Heart right ventricle (tissue), 16 donors: ENCODE results near the gene PPM1B. TPM values are rescaled to one million over a fixed set of nuclear protein-coding genes. Genes with fewer than 3 reads are reported as not detected.

Experiments used
- ATAC-seq, 8 donors: fragments of 200-7000 bp; cut with Tn5 transposase; one replicate each; pipeline ENCODE4 v1.9.1; 2020; ENCODE audit warnings: mild to moderate bottlenecking in 8 of 8, moderate library complexity in 8 of 8, moderate number of reproducible peaks in 1 of 8
- DNase-seq, 2 donors: peaks; one replicate each; pipeline ENCODE4 v3.0.0-alpha.2; 2020
- H3K27ac ChIP-seq, 10 donors: fragments of 200-600 bp; sonication (generic) in 2 of 10; one replicate each; pipeline versions ENCODE4 v1.5.0 to v1.8.0; 2020 to 2022; ENCODE audit warnings: mild to moderate bottlenecking in 3 of 10
- H3K27me3 ChIP-seq, 7 donors: fragments of 200-600 bp; one replicate each; pipeline ENCODE4 v1.8.0; 2021 to 2022; ENCODE audit warnings: mild to moderate bottlenecking in 2 of 7
- H3K36me3 ChIP-seq, 9 donors: fragments of 200-600 bp; sonication (generic) in 1 of 9; one replicate each; pipeline versions ENCODE4 v1.5.0 to v1.8.0; 2020 to 2022; ENCODE audit warnings: mild to moderate bottlenecking in 2 of 9
- H3K4me1 ChIP-seq, 9 donors: fragments of 200-600 bp; sonication (generic) in 1 of 9; one replicate each; pipeline versions ENCODE4 v1.5.0 to v1.8.0; 2020 to 2022; ENCODE audit warnings: mild to moderate bottlenecking in 4 of 9
- H3K4me3 ChIP-seq, 10 donors: fragments of 200-600 bp; sonication (generic) in 2 of 10; one replicate each; pipeline versions ENCODE4 v1.5.0 to v1.8.0; 2020 to 2022; ENCODE audit warnings: mild to moderate bottlenecking in 7 of 10, moderate library complexity in 2 of 10
- H3K9me3 ChIP-seq, 11 donors: fragments of 200-600 bp in 10 of 11; sonication (generic) in 2 of 11; one replicate each; pipeline versions ENCODE4 v1.5.0 to v1.8.0; 2013 to 2022; ENCODE audit warnings: mild to moderate bottlenecking in 2 of 11, control low read depth in 1 of 11, moderate library complexity in 1 of 11
- WGBS, 2 donors: extraction: QIAGEN DNeasy Blood & Tissue Kit; methylation state at CpG; one replicate each; pipeline ENCODE4 v1.1.7; 2013; ENCODE audit warnings: inconsistent platforms in 1 of 2; 5-methylcytosine and 5-hydroxymethylcytosine counted together
- intact Hi-C, 10 donors: fragments of 100-400 bp; cut with DNase I; formaldehyde crosslinking; loops; one replicate each; pipeline versions ENCODE4 v1.11.1 to v1.14.2; 2022
- polyA plus RNA-seq, 2 donors: library from polyadenylated mRNA; stranded (reverse); fragments of 200-250 nt; gene quantifications; one replicate each; pipeline ENCODE4 v1.2.3, GENCODE V29; 2013
- total RNA-seq, 10 donors: library from RNA; stranded (reverse); fragmentation: NEBNext Ultra II Directional in 3 of 10; extraction: Animal tissue kit (Norgen Biotek cat#: 25700) in 3 of 10; gene quantifications; one replicate each; pipeline versions ENCODE4 v1.2.1 to v1.2.4, GENCODE V29; 2021 to 2023
- TF ChIP-seq, protein P1 (sequence below), 9 donors: fragments of 200-600 bp; sonication (generic) in 2 of 9; IDR thresholded peaks; one replicate each; pipeline versions ENCODE4 v1.5.0 to v1.8.0; 2021 to 2022; ENCODE audit warnings: antibody characterized with exemption in 9 of 9, mild to moderate bottlenecking in 5 of 9, moderate library complexity in 1 of 9
- donor health status: Arrhythmogenic right ventricular cardiomyopathy.
- donor health status: ischemic (EF 13 %, LVEDD 7.1; RV severe dilation, severe dysfunction).
- donor health status: healthy with polysubstance abuse.
- donor health status: DM: no; HTN: yes; CAD: no.
- donor health status: DM: no; HTN: no; CAD: no.
- donor health status: ischemic (EF 25% LVEDD 6.9; RV normal size, moderate dysfunction).
- donor health status: ischemic (EF 25% LVEDD 5.7; RV mildly dilated, moderate dysfunction).
- donor health status: healthy.
- donor health status: DM: yes; HTN: yes; CAD: no.
- donor health status: Ischemic cardiomyopathy.
- donor health status: ischemic (EF 35%, LVEDD 5.7; RV mildly dilated, moderate dysfunction).
- donor health status: nonischemic (EF 11% LVEDD 7.7; RV severe dilation, severe dysfunction).
- donor health status: DM: yes; HTN: yes; CAD: no.
- donor health status: PGD.
- donor health status: ischemic (EF 29% LVEDD 5.4; RV normal size, mild dysfunction).
- donor health status: nonischemic (EF 23%, LVEDD 6.1; RV moderate dilation, normal function).

The PPM1B gene
- total and polyA plus RNA-seq, 12 donors, result 20.7 to 69.5 (median 55.2) TPM

DNA sequence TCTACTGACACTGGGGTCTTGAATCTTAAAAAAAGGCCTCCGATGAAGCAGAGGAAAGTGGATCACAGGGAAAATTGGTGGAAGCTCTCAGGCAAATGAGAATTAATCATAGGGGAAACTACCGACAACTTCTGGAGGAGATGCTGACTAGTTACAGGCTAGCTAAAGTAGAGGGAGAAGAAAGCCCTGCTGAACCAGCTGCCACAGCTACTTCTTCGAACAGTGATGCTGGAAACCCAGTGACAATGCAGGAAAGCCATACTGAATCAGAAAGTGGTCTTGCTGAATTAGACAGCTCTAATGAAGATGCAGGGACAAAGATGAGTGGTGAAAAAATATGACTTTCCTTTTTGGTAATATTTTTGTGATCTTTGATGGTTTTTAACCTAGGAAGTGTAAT, 61.7 kb downstream of the PPM1B start:
- Histone ChIP-seq H3K27ac (no peak overlapping the region), H3K27me3 (no peaks in the 10 kb centered on the region), H3K36me3 (peaks cover 0 to 43% (median 3%) of the 10 kb centered on the region in 9 donors), H3K4me1 (peaks cover 0 to 3% (median 0%) of the 10 kb centered on the region in 9 donors), H3K4me3 (no peak overlapping the region), H3K9me3 (no peaks in the 10 kb centered on the region)
- DNase-seq (no peak), ATAC-seq (no peak)
- 89 to 91% methylated on average over 3 of the region's 3 CpGs for WGBS, 2 donors
- intact Hi-C loops, result loop anchor here in 1 of 10 donors (10.0 kb wide), 1 partner anchor 146 kb away; no protein-coding TSS in a partner anchor
- TF ChIP-seq, protein P1, sequence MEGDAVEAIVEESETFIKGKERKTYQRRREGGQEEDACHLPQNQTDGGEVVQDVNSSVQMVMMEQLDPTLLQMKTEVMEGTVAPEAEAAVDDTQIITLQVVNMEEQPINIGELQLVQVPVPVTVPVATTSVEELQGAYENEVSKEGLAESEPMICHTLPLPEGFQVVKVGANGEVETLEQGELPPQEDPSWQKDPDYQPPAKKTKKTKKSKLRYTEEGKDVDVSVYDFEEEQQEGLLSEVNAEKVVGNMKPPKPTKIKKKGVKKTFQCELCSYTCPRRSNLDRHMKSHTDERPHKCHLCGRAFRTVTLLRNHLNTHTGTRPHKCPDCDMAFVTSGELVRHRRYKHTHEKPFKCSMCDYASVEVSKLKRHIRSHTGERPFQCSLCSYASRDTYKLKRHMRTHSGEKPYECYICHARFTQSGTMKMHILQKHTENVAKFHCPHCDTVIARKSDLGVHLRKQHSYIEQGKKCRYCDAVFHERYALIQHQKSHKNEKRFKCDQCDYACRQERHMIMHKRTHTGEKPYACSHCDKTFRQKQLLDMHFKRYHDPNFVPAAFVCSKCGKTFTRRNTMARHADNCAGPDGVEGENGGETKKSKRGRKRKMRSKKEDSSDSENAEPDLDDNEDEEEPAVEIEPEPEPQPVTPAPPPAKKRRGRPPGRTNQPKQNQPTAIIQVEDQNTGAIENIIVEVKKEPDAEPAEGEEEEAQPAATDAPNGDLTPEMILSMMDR (IDR thresholded peaks at IDR 0.05), result no peak

- TF ChIP-seq, protein P1 (IDR thresholded peaks at IDR 0.05), result no peak
Observed at GRCh38 chr2:44233450-44234128, 64.9 kb downstream of the PPM1B start.

GRCh38 chr2:44237221-44237620, 68.5 kb downstream of the PPM1B start:
- no peak overlapping the region for H3K4me3 ChIP-seq
- peaks cover 0 to 8% (median 0%) of the 10 kb centered on the region in 9 donors for H3K36me3 ChIP-seq
- intact Hi-C loops, result loop anchor here in 1 of 10 donors (10.0 kb wide), 1 partner anchor 152 kb away; no protein-coding TSS in a partner anchor
- H3K4me1 ChIP-seq, result peaks cover 0 to 8% (median 0%) of the 10 kb centered on the region in 9 donors
- TF ChIP-seq, protein P1 (IDR thresholded peaks at IDR 0.05), result no peak
- H3K27ac ChIP-seq, result peak overlapping the region in 1 of 10 donors; percentile 62
- H3K9me3 ChIP-seq, result no peaks in the 10 kb centered on the region
- no peaks in the 10 kb centered on the region for H3K27me3 ChIP-seq
- ATAC-seq, result no peak
- DNase-seq, result no peak
- WGBS, 2 donors, result 65 to 66% methylated on average over 2 of the region's 2 CpGs

More at GRCh38 chr2:44233450-44234128, 64.9 kb downstream of the PPM1B start:
- H3K36me3 ChIP-seq, result peaks cover 0 to 22% (median 3%) of the 10 kb centered on the region in 9 donors
- DNase-seq, result no peak
- H3K27ac ChIP-seq, result no peak overlapping the region
- peaks cover 0 to 8% (median 0%) of the 10 kb centered on the region in 9 donors for H3K4me1 ChIP-seq
- no peak for ATAC-seq
- intact Hi-C loops, result loop anchor here in 1 of 10 donors (10.0 kb wide), 1 partner anchor 149 kb away; no protein-coding TSS in a partner anchor
- 25% methylated on average over 2 of the region's 2 CpGs for WGBS, 2 donors
- H3K27me3 ChIP-seq, result no peaks in the 10 kb centered on the region
- no peak overlapping the region for H3K4me3 ChIP-seq
- H3K9me3 ChIP-seq, result no peaks in the 10 kb centered on the region

DNA sequence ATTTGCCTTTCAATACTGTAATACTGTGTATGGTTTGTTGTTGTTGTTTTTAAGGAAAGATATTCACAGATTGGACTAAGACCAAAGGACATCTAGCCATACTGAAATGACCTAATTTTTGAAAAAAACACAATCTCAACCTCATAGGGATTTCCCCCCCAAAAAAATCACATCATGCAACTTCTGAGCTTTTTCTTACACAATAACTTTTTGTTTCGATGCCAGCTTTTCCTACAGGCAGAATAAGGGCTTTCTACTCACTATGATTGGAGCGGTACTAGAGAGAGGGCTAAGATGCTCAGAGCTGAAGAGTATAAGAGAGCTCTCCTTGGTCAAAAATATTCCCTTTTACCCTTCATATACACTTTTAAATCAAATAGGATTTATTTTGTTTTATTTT, 74.2 kb downstream of the PPM1B start:
- peaks cover 0 to 16% (median 6%) of the 10 kb centered on the region in 9 donors for H3K4me1 ChIP-seq
- no peaks in the 10 kb centered on the region for H3K9me3 ChIP-seq
- TF ChIP-seq, protein P1 (IDR thresholded peaks at IDR 0.05), result no peak
- DNase-seq, result no peak
- no peak for ATAC-seq
- no peak overlapping the region for H3K27ac ChIP-seq
- H3K27me3 ChIP-seq, result no peaks in the 10 kb centered on the region
- intact Hi-C loops, result loop anchor here in 7 of 10 donors (5.0 to 10.0 kb wide), 9 partner anchors 49 to 714 kb away; no protein-coding TSS in a partner anchor
- 74 to 83% methylated on average over 2 of the region's 2 CpGs for WGBS, 2 donors
- H3K4me3 ChIP-seq, result no peak overlapping the region
- no peaks in the 10 kb centered on the region for H3K36me3 ChIP-seq
